Stimulated activated CD8-positive, alpha-beta memory T cell treated with anti-CD3 and anti-CD28 coated beads, Interleukin-4, amount 100 ng/mL, for 4 hours (primary cell): ENCODE data around the gene CYBA.

Experiments used
- DNase-seq, 2 donors: peaks; one replicate each; pipeline ENCODE4 v3.0.0-alpha.2; 2020; ENCODE audit warnings: low read depth in 2 of 2, low spot score in 1 of 2

CYBA gene

GRCh38 chr16:88662843-88663606 is 12.2 kb upstream of the CYBA start, which contains the start of gene MVD:
Gene MVD, minus strand, starts transcription at chr16:88663091. Its CDS starts 11 bp downstream, at chr16:88663080.
- peak; percentile 86 to 94 for DNase-seq

DNA sequence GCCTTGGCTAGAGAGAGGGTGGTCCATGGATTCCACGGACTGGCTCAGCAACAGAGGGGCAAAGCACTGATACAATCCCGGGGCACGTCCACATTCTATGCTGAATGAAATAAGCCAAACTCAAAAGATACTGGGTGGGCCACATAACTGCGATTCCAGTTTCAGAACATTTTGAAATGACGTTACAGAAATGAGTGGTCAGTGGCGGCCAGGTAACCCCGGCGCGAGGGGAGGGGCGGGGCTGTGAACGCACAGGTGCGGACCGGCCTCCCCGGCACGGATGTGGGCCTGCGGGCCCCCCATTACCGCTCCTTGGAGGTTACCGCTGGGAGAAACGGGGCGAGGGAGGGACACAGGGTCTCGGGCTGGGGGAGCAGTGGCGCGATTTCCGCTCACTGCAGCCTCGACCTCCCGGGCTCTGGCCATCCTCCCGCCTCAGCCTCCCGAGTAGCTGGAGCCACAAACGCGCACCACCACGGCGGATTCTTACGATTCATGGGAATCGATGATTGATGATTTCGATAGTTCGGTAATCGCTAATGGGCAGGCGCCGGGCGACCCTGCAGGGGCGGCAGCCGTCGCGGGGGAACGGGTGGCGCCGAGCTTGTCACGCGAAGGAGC is 11.5 kb upstream of the CYBA start:
- DNase-seq, result no peak

DNA sequence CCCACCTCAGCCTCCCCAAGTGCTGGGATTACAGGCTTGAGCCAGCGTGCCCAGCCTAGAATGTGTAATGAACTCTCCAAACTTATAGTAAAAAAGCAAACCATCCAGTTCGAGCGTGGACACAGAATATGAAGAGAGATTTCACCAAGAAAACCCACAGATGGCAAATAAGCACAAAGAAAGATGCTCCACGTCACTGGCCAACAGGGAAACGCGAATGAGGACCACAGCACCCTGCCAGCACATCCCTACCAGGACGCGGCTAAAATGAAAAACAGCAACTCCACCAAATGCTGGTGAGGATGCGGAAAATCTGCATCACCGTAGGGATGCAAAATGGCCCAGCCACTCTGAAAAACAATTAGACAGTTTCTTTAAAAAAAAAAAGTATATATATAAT is 10.6 kb upstream of the CYBA start:
- DNase-seq, result no peak

- DNase-seq, result no peak
Observed at GRCh38 chr16:88659160-88659559, 8.3 kb upstream of the CYBA start.

DNA sequence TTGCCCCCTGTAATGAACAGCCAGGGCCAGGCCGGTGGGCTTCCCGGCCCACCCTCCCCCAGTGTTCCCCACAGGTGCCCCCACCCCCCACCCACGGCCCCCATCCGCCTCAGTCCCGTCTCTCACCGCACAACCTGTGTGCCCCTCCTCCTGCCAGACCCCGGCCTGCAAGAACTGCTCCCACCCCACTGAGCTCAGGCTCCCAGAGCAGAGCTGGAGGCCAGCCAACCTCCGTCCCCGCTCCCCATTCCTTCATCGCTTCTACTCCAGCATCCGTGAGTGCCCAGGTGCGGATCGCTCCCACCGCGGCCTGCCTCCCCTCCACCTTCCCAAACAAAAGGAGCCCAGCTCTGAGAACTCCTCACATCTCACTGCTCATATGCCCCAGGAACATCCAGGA is 7.9 kb upstream of the CYBA start:
- no peak for DNase-seq

DNA sequence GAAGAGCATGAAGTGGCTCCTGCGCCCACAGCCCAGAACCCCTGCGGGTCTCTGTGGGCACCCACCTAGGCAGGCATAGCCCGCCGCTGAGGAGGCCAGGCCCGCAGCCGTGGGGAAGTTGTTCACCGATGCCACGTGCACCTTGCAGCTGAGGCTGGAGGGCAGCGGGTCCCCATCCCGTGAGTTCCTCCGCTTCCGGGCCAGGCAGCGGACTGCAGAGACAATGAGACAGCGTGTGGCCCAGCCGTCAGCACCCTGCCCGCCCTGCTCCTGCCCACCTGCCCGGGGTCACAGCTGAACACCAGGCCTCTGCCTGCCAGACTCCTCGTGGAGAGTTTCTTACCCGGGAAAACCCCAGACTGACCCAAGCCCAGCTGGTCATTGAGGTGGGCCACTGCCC is 6.5 kb upstream of the CYBA start:
- DNase-seq, result no peak

GRCh38 chr16:88656291-88656980 is 5.6 kb upstream of the CYBA start:
- no peak for DNase-seq

DNA sequence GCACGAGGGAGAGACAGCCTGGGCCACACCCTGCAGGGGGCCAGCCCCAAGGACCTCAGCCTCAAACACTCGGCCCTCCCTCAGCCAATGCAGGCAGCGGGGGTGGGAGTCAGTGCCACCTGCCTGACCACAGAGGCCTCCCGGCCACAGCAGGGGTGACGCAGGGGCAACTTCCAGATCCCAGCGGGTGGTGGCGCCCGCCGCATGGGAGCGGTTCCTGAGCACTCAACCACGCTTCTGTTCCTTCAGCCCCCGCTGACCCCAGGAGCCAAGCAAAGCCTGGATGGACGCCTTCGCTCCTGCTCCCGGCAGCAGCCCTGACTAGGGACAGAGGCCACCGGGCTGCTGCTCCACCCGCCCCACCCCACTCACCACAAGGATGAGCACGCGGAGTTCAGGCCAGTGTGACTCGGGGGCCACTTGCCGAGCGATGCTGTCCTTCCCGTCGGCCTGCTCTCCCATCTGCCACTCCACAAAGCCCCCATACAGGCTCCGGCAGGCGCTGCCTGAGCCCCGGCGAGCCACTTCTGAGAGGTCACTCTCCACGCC is 5.0 kb upstream of the CYBA start:
- no peak for DNase-seq

- no peak for DNase-seq
Observed at GRCh38 chr16:88655053-88655732, 4.3 kb upstream of the CYBA start.

- no peak for DNase-seq
Observed at GRCh38 chr16:88654363-88655052, 3.7 kb upstream of the CYBA start.

GRCh38 chr16:88653596-88654362 is 2.9 kb upstream of the CYBA start:
- no peak for DNase-seq

DNA sequence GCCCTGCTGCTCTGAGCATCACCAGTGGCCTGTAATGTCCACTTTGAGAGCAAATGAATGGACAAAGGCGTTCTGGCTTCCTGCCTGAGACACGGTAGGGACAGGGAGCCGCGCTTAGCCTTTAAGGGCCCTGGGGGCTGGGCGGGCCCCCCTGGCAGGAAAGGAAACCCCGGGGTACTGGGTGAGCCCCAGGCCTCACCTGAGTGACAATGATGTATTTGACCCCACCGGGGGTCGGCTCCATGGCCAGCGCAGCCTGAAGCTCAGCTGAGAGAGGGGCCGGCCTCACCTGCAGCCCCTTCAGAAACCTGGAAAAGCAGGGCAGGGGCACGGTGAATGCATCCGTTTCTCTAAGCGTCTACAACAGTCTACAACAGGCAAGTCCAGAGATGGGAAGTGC is 2.2 kb upstream of the CYBA start:
- DNase-seq, result no peak

- no peak for DNase-seq
Observed at GRCh38 chr16:88652762-88653063, 1.9 kb upstream of the CYBA start.

- no peak for DNase-seq
Observed at GRCh38 chr16:88651989-88652761, 1.3 kb upstream of the CYBA start.

GRCh38 chr16:88651276-88651988 is 579 bp upstream of the CYBA start:
- DNase-seq, result peak in 1 of 2 donors; percentile 50

DNA sequence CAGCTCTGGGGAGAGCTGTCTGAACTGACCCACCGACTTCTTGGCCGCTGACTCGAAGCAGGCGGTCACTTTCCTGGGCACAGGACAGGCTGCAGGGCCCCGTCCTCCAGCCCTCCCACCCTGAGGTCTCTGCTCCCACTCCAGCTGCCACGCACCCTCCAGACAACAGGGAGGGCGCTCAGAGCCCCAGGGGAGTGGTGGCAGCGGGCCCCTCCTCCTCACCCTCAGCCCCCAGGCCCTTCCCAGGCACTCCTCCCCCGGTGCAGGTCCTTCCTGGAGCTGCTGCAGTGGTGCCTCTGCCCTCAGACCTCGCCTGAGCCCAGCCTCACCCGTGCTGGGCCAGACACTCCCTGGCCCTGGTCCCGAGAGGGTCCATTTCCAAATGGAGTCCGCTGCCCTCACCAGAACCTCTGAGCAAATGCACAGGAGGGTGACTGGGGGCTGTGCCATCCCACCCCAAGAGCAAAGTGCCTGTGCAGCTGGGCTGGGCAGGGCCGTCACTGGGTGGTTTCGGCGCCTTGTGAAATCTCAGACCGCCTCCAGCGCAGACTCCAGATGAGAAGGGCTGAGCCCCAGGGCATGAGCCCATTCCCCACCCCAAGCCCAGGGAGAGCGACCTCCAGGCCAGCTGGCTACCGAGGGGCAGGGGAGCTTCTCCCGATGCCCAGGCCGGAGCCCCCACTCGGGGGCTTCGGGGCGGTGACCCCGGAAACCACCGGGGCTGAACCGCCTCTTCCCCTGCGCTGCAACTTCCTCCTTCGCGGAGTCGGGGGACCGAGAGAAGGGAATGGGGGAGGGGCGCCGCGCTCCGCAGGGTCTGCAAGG is 717 bp downstream of the CYBA start:
- no peak for DNase-seq

GRCh38 chr16:88649195-88649923 is 1.5 kb downstream of the CYBA start:
- no peak for DNase-seq
